Right ventricle myocardium superior (tissue), 1 donor: ENCODE measurements around the gene SLC10A7. TPM values are rescaled to one million over a fixed set of nuclear protein-coding genes. Genes with fewer than 3 reads are reported as not detected.

Experiments
- ATAC-seq: fragments of 200-7000 bp; cut with Tn5 transposase; one replicate; pipeline ENCODE4 v1.9.1; 2020; ENCODE audit warnings: mild to moderate bottlenecking; ENCODE audit not compliant: poor library complexity
- DNase-seq: peaks from one replicate; pipeline ENCODE4 v3.0.0-alpha.2; 2020
- intact Hi-C: fragments of 100-400 bp; cut with DNase I; formaldehyde crosslinking; loops from one replicate; pipeline ENCODE4 v1.11.2; 2022
- total RNA-seq: library from RNA; stranded (reverse); fragmentation: NEBNext Ultra II Directional; extraction: Animal tissue kit (Norgen Biotek cat#: 25700); gene quantifications from one replicate; pipeline ENCODE4 v1.2.1, GENCODE V29; 2021
- donor health status: DM: no; HTN: yes; CAD: no; lungs with severe emphysema.

SLC10A7 gene
- total RNA-seq, 1 donor from 2014 or later = 5.2 TPM

- DNase-seq (no peak), ATAC-seq (no peak)
- intact Hi-C loops = no loop called here
These were observed 15.5 kb downstream of the SLC10A7 start for GRCh38 chr4:146506272-146506671.

GRCh38 chr4:146500216-146500615 is 21.5 kb downstream of the SLC10A7 start:
- DNase-seq (no peak), ATAC-seq (no peak)
- intact Hi-C loops = no loop called here

GRCh38 chr4:146498291-146498690 is 23.4 kb downstream of the SLC10A7 start:
- DNase-seq (no peak), ATAC-seq (no peak)
- intact Hi-C loops = no loop called here

GRCh38 chr4:146495269-146495668 is 26.5 kb downstream of the SLC10A7 start:
- DNase-seq (no peak), ATAC-seq (no peak)
- intact Hi-C loops = no loop called here

- ATAC-seq (no peak), DNase-seq (no peak)
- intact Hi-C loops = no loop called here
These were observed 27.6 kb downstream of the SLC10A7 start for GRCh38 chr4:146494143-146494542.

- DNase-seq (no peak), ATAC-seq (no peak)
- intact Hi-C loops = no loop called here
These were observed 31.6 kb downstream of the SLC10A7 start for GRCh38 chr4:146490106-146490505.

GRCh38 chr4:146488495-146489174 is 33.1 kb downstream of the SLC10A7 start:
- intact Hi-C loops = no loop called here
- DNase-seq (no peak), ATAC-seq (no peak)

GRCh38 chr4:146486565-146486964 is 35.2 kb downstream of the SLC10A7 start:
- intact Hi-C loops = no loop called here
- DNase-seq (no peak), ATAC-seq (no peak)

- intact Hi-C loops = no loop called here
- no peak for ATAC-seq
- DNase-seq = no peak
These were observed 35.8 kb downstream of the SLC10A7 start for GRCh38 chr4:146485968-146486367.

GRCh38 chr4:146482788-146483187 is 39.0 kb downstream of the SLC10A7 start:
- DNase-seq = no peak
- intact Hi-C loops = no loop called here

GRCh38 chr4:146481246-146481645 is 40.5 kb downstream of the SLC10A7 start:
- DNase-seq (no peak), ATAC-seq (no peak)
- intact Hi-C loops = no loop called here

More at GRCh38 chr4:146482788-146483187, 39.0 kb downstream of the SLC10A7 start:
- no peak for ATAC-seq

- ATAC-seq = no peak
- DNase-seq = no peak
These were observed 43.7 kb downstream of the SLC10A7 start for GRCh38 chr4:146478009-146478408.

GRCh38 chr4:146477054-146477453 is 44.7 kb downstream of the SLC10A7 start:
- intact Hi-C loops = no loop called here
- ATAC-seq (no peak), DNase-seq (no peak)

More at GRCh38 chr4:146478009-146478408, 43.7 kb downstream of the SLC10A7 start:
- intact Hi-C loops = no loop called here

- intact Hi-C loops = no loop called here
- ATAC-seq = no peak
- DNase-seq = no peak
These were observed 49.3 kb downstream of the SLC10A7 start for GRCh38 chr4:146472404-146472803.

GRCh38 chr4:146470604-146471003 is 51.1 kb downstream of the SLC10A7 start:
- intact Hi-C loops = no loop called here
- ATAC-seq = no peak
- DNase-seq = no peak

- intact Hi-C loops = no loop called here
These were observed 52.7 kb downstream of the SLC10A7 start for GRCh38 chr4:146469022-146469421.

GRCh38 chr4:146465628-146466027 is 56.1 kb downstream of the SLC10A7 start:
- no peak for DNase-seq
- intact Hi-C loops = no loop called here
- ATAC-seq = no peak

More at GRCh38 chr4:146469022-146469421, 52.7 kb downstream of the SLC10A7 start:
- DNase-seq (no peak), ATAC-seq (no peak)

- intact Hi-C loops = no loop called here
- ATAC-seq (no peak), DNase-seq (no peak)
These were observed 59.5 kb downstream of the SLC10A7 start for GRCh38 chr4:146462251-146462650.

- intact Hi-C loops = no loop called here
- ATAC-seq (no peak), DNase-seq (no peak)
These were observed 63.1 kb downstream of the SLC10A7 start for GRCh38 chr4:146458594-146458993.

GRCh38 chr4:146456681-146457080 is 65.1 kb downstream of the SLC10A7 start:
- no peak for DNase-seq
- intact Hi-C loops = no loop called here
- no peak for ATAC-seq
